ENCODE data around the gene ZFAND3. TPM values are rescaled to one million over a fixed set of nuclear protein-coding genes. Genes with fewer than 3 reads are reported as not detected.

ZFAND3 gene
- total RNA-seq, 1 experiment from 2014 or later, result 47.2 TPM

- ATAC-seq, result peak; percentile 79
- Histone ChIP-seq H3K9ac (ENCODE audit: low read length) (peak overlapping the region; percentile 68), H2AFZ (ENCODE audit: low read depth, low read length, poor library complexity, severe bottlenecking) (peak overlapping the region; percentile 97), H3K79me2 (ENCODE audit: insufficient read depth, low read length) (peaks cover 36% of the 10 kb centered on the region), H3K9me2 (ENCODE audit: insufficient read depth) (no peaks in the 10 kb centered on the region), H3K4me3 (replicated peaks in 1 of 2; ENCODE audit: low read depth in 1 of 2, low read length in 2 of 2) (peak overlapping the region; percentile 75 to 77), H3K36me3 (ENCODE audit: control insufficient read depth in 1 of 2, insufficient read depth in 2 of 2, low read length in 2 of 2) (no peaks in the 10 kb centered on the region), H3K27ac (ENCODE audit: low read depth, low read length) (peak overlapping the region; percentile 88), H3K27me3 (ENCODE audit: insufficient read depth, low read length) (no peaks in the 10 kb centered on the region), H3K9me3 (ENCODE audit: control insufficient read depth in 1 of 2, insufficient read depth in 1 of 2, low read depth in 1 of 2, low read length in 2 of 2) (no peaks in the 10 kb centered on the region), H3K4me1 (ENCODE audit: control insufficient read depth in 1 of 2, insufficient read depth in 2 of 2, low read length in 2 of 2) (peaks cover 6 to 19% of the 10 kb centered on the region in 2 experiments; a peak in 3 of 4 replicates), H3K4me2 (ENCODE audit: low read length) (peak overlapping the region; percentile 82), H4K20me1 (ENCODE audit: insufficient read depth) (no peaks in the 10 kb centered on the region; the same call in 1 of the 2 replicates)
- ChIA-PET POLR2A (interaction anchor here (0.6 to 1.5 kb wide), 5 partner anchors 8 to 121 kb away, joined by 3 to 6 read pairs (median 3); partner anchors contain the start of gene MDGA1), RAD21 (ENCODE audit: low non-redundant PET in 1 of 2, low total read pairs in 2 of 2, uncharacterized antibody in 2 of 2, unreplicated experiment in 2 of 2) (interaction anchor here in 1 of 2 experiments (0.7 kb wide), 1 partner anchor 131 kb away, joined by 3 read pairs; no protein-coding TSS in a partner anchor), CTCF (no interaction called here)
- peak; percentile 89 for DNase-seq (ENCODE audit: low read depth, low spot score)
- BruUV-seq (replicated peaks), result TSS peak; percentile 90
- intact Hi-C loops (cut with micrococcal nuclease), result no loop called here
- no peak for TF ChIP-seq CTCF (IDR thresholded peaks at IDR 0.05 in 2 of 3, conservative IDR thresholded peaks at IDR 0.05 in 1 of 3; ENCODE audit: borderline replicate concordance in 1 of 3, insufficient read depth in 1 of 3, low read depth in 2 of 3, low read length in 2 of 3)
- TF ChIP-seq ZNF274 (IDR thresholded peaks at IDR 0.05; ENCODE audit: low read depth, low read length), result no peak
- no peak for TF ChIP-seq ZFX (IDR thresholded peaks at IDR 0.05)
- no peak for TF ChIP-seq TCF7L2 (IDR thresholded peaks at IDR 0.05; ENCODE audit: borderline replicate concordance, extremely low read depth, insufficient read depth, insufficient read length)
- TF ChIP-seq SRF (IDR thresholded peaks at IDR 0.05; ENCODE audit: low read depth), result no peak
- TF ChIP-seq REST (IDR thresholded peaks at IDR 0.05; ENCODE audit: low read depth), result no peak
- no peak for TF ChIP-seq POLR2A (IDR thresholded peaks at IDR 0.05; ENCODE audit: borderline replicate concordance, extremely low read depth, insufficient read depth, insufficient read length)
- no peak for TF ChIP-seq ATF3 (IDR thresholded peaks at IDR 0.05)
- no peak for TF ChIP-seq ZBTB33 (IDR thresholded peaks at IDR 0.05; ENCODE audit: extremely low read depth, insufficient replicate concordance, low read length)
- TF ChIP-seq MAX (IDR thresholded peaks at IDR 0.05), result no peak
- no peak for TF ChIP-seq EZH2 (IDR thresholded peaks at IDR 0.05)
- no peak for TF ChIP-seq EGR1 (IDR thresholded peaks at IDR 0.05; ENCODE audit: low read depth)
- TF ChIP-seq FOSL1 (IDR thresholded peaks at IDR 0.05; ENCODE audit: low read depth), result no peak
- TF ChIP-seq RAD21 (IDR thresholded peaks at IDR 0.05; ENCODE audit: low read depth), result no peak
- peak; percentile 89 for TF ChIP-seq POLR2AphosphoS5 (IDR thresholded peaks at IDR 0.05; ENCODE audit: low read depth, low read length)
- TF ChIP-seq CBX3 (IDR thresholded peaks at IDR 0.05; ENCODE audit: low read depth), result no peak
- peak; percentile 97 for TF ChIP-seq ELF1 (IDR thresholded peaks at IDR 0.05; ENCODE audit: borderline replicate concordance, low read depth)
- no peak for TF ChIP-seq JUND (IDR thresholded peaks at IDR 0.05)
- no peak for TF ChIP-seq EZH2phosphoT487 (IDR thresholded peaks at IDR 0.05; ENCODE audit: borderline replicate concordance)
- no peak for TF ChIP-seq CEBPB (IDR thresholded peaks at IDR 0.05; ENCODE audit: low read depth)
Measured at GRCh38 chr6:37818536-37819176, 871 bp upstream of the ZFAND3 start.
